IPS-20b (cell line): ENCODE measurements around the gene CYP24A1.

ENCODE experiments used
- H3K27ac ChIP-seq: one replicate; pipeline ENCODE4 v1.5.1; 2013; ENCODE audit warnings: low read length
- H3K27me3 ChIP-seq: 2 replicates; pipeline ENCODE4 v1.6.1; 2013; ENCODE audit warnings: mild to moderate bottlenecking, low read length, inconsistent platforms; ENCODE audit not compliant: insufficient read depth
- H3K36me3 ChIP-seq: 2 replicates; pipeline ENCODE4 v1.6.1; 2013; ENCODE audit warnings: low read depth, mild to moderate bottlenecking, inconsistent platforms, low read length, moderate library complexity; ENCODE audit not compliant: insufficient read depth
- H3K4me1 ChIP-seq: 2 replicates; pipeline ENCODE4 v1.6.1; 2013; ENCODE audit warnings: mild to moderate bottlenecking, control low read depth, inconsistent platforms, low read length, moderate library complexity; ENCODE audit not compliant: insufficient read depth
- H3K4me3 ChIP-seq: 2 replicates; pipeline ENCODE4 v1.5.1; 2013; ENCODE audit warnings: mild to moderate bottlenecking, low read length, inconsistent platforms
- H3K9ac ChIP-seq: 2 replicates; pipeline ENCODE4 v1.6.1; 2013; ENCODE audit warnings: low read depth, mild to moderate bottlenecking, inconsistent platforms, low read length, moderate library complexity
- H3K9me3 ChIP-seq: 2 replicates; pipeline ENCODE4 v1.6.1; 2013; ENCODE audit warnings: mild to moderate bottlenecking, low read depth, low read length, inconsistent platforms; ENCODE audit not compliant: insufficient read depth

Gene CYP24A1

DNA sequence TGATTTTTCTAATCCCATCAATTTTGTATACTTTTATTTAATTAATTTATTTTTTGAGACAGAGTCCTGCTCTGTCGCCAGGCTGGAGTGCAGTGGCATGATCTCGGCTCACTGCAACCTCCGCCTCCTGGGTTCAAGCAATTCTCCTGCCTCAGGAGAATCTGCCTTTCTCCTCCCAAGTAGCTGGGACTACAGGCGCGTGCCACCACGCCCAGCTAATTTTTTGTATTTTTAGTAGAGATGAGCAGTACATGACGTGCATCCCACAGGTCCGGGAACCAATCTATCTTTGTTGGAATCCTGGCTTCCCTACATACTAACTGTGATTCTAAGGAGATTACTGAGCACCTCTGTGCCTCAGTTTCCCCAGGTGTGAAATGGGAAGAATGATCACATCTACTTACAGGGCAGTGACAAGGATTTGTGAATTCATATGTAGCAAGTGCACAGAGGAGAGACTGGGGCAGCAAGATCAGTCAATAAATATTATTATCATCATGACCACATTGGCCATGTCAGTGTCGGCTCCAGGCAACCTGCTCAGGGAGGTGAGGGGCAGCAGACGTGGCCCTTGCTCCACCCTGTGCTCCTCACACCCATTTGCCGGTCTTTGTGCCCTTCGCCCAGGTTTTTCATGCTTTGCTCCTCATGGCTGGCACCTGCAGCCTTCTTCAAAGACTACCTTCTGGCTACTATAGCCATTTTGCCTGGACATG is 22.1 kb downstream of the CYP24A1 start:
- Histone ChIP-seq H3K4me3 (no peak overlapping the region), H3K27ac (no peak overlapping the region), H3K4me1 (peaks cover 3% of the 10 kb centered on the region; the same call in 1 of the 2 replicates), H3K27me3 (no peaks in the 10 kb centered on the region), H3K36me3 (no peaks in the 10 kb centered on the region), H3K9me3 (no peaks in the 10 kb centered on the region), H3K9ac (no peak overlapping the region)

GRCh38 chr20:54151075-54151439 is 22.7 kb downstream of the CYP24A1 start:
- Histone ChIP-seq H3K9me3 (no peaks in the 10 kb centered on the region), H3K27me3 (no peaks in the 10 kb centered on the region), H3K27ac (no peak overlapping the region), H3K4me1 (peaks cover 3% of the 10 kb centered on the region; the same call in 1 of the 2 replicates), H3K9ac (no peak overlapping the region), H3K4me3 (no peak overlapping the region), H3K36me3 (no peaks in the 10 kb centered on the region)

- Histone ChIP-seq H3K4me3 (no peak overlapping the region), H3K4me1 (peaks cover 3% of the 10 kb centered on the region; the same call in 1 of the 2 replicates), H3K9me3 (no peaks in the 10 kb centered on the region), H3K36me3 (no peaks in the 10 kb centered on the region), H3K27ac (no peak overlapping the region), H3K27me3 (no peaks in the 10 kb centered on the region), H3K9ac (no peak overlapping the region)
Observed at GRCh38 chr20:54149765-54150264, 24.0 kb downstream of the CYP24A1 start.

GRCh38 chr20:54148947-54149764 is 24.6 kb downstream of the CYP24A1 start:
- Histone ChIP-seq H3K4me1 (peaks cover 3% of the 10 kb centered on the region; the same call in 1 of the 2 replicates), H3K36me3 (no peaks in the 10 kb centered on the region), H3K9me3 (no peaks in the 10 kb centered on the region), H3K4me3 (no peak overlapping the region), H3K9ac (no peak overlapping the region), H3K27me3 (no peaks in the 10 kb centered on the region), H3K27ac (no peak overlapping the region)

GRCh38 chr20:54146672-54147071 is 27.1 kb downstream of the CYP24A1 start:
- Histone ChIP-seq H3K9ac (no peak overlapping the region), H3K4me1 (peaks cover 3% of the 10 kb centered on the region; the same call in 1 of the 2 replicates), H3K27me3 (no peaks in the 10 kb centered on the region)

GRCh38 chr20:54144847-54145414 is 28.9 kb downstream of the CYP24A1 start:
- H3K36me3 ChIP-seq = no peaks in the 10 kb centered on the region
- peaks cover 3% of the 10 kb centered on the region; the same call in 1 of the 2 replicates for H3K4me1 ChIP-seq

More at GRCh38 chr20:54146672-54147071, 27.1 kb downstream of the CYP24A1 start:
- Histone ChIP-seq H3K36me3 (no peaks in the 10 kb centered on the region), H3K27ac (no peak overlapping the region), H3K9me3 (peaks cover 4% of the 10 kb centered on the region; the same call in 1 of the 2 replicates), H3K4me3 (no peak overlapping the region)

DNA sequence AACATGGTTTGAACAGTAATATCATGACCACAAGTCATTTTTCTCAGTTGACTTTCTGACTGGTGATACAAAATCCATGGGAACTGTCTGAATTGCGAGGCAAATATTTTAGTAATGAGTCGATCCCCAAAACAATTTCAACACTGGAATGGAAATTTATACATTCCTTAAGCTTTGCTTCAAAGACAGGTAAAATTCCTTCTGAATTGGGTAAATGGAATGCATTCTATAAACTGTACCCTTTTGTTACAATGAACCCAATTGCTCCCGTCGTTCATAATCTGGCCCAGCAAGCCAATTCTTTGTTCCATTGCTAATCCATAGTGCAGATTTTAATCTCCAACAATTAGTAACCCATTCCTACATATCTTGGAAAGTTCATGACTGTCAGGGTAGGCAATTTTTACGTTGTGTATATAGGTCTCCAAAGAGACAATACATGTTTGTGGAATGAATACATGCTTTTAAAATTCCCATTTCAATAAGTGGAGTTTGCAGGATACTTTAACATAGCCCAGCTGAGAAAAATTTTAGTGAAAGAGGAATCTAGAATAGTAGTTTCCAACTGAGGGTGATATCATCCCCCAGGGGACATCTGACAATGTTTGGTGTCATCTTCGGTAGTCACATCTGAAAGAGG is 32.7 kb downstream of the CYP24A1 start:
- Histone ChIP-seq H3K4me3 (no peak overlapping the region), H3K27me3 (no peaks in the 10 kb centered on the region), H3K36me3 (no peaks in the 10 kb centered on the region), H3K27ac (no peak overlapping the region), H3K4me1 (no peaks in the 10 kb centered on the region), H3K9me3 (peaks cover 11% of the 10 kb centered on the region; the same call in 1 of the 2 replicates), H3K9ac (no peak overlapping the region)

More at GRCh38 chr20:54144847-54145414, 28.9 kb downstream of the CYP24A1 start:
- no peak overlapping the region for H3K9ac ChIP-seq
- H3K27me3 ChIP-seq = no peaks in the 10 kb centered on the region
- H3K9me3 ChIP-seq = peaks cover 11% of the 10 kb centered on the region; the same call in 1 of the 2 replicates
- no peak overlapping the region for H3K4me3 ChIP-seq
- H3K27ac ChIP-seq = no peak overlapping the region

- Histone ChIP-seq H3K27ac (no peak overlapping the region), H3K4me3 (no peak overlapping the region), H3K27me3 (no peaks in the 10 kb centered on the region), H3K4me1 (no peaks in the 10 kb centered on the region), H3K9ac (no peak overlapping the region), H3K9me3 (peaks cover 11% of the 10 kb centered on the region; the same call in 1 of the 2 replicates), H3K36me3 (no peaks in the 10 kb centered on the region)
Observed at GRCh38 chr20:54140486-54140885, 33.3 kb downstream of the CYP24A1 start.

DNA sequence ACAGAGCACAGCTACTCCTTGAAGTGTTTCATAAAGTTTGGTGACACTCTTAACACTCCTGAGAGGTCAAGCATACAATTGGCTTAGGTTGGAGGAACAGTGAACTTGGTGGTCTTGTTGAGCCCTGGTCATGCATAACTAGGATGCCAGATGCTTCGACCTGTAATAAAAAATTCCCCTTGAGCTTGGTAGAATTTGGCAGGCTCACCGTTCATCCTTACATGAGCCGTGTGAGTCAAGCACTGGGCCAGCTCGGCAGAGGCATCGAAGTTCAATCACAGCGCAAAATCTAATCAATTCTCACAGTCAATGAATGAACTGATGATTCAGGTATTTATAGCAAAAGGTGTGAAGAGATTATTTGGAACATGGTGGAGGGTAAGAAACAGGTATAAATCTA is 33.7 kb downstream of the CYP24A1 start:
- H3K4me3 ChIP-seq = no peak overlapping the region
- no peaks in the 10 kb centered on the region for H3K27me3 ChIP-seq
- no peaks in the 10 kb centered on the region for H3K4me1 ChIP-seq
- no peaks in the 10 kb centered on the region for H3K36me3 ChIP-seq
- H3K9me3 ChIP-seq = peaks cover 11% of the 10 kb centered on the region; the same call in 1 of the 2 replicates
- no peak overlapping the region for H3K27ac ChIP-seq
- no peak overlapping the region for H3K9ac ChIP-seq

DNA sequence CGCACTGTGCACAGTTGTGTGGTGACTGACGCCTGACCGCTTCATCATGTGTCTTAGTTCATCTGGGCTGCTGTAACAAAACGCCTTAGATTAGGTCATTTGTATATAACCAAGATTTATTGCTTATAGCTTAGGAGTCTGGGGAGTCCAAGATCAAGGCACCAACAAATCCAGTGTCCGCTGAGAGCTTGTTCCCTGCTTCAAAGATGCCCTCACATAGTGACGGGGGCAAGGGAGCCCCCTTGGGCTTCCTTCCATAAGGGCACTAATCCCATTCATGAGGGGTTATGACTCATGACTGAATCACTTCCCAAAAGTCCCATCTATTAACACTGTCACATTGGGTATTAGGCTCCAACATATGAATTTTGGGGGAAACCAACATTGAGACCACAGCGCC is 34.6 kb downstream of the CYP24A1 start:
- H3K9me3 ChIP-seq = peaks cover 11% of the 10 kb centered on the region; the same call in 1 of the 2 replicates
- H3K4me1 ChIP-seq = no peaks in the 10 kb centered on the region
- no peaks in the 10 kb centered on the region for H3K36me3 ChIP-seq
- H3K27ac ChIP-seq = no peak overlapping the region
- no peak overlapping the region for H3K9ac ChIP-seq
- H3K27me3 ChIP-seq = no peaks in the 10 kb centered on the region
- H3K4me3 ChIP-seq = no peak overlapping the region

GRCh38 chr20:54138427-54138826 is 35.4 kb downstream of the CYP24A1 start:
- H3K9ac ChIP-seq = no peak overlapping the region
- H3K4me1 ChIP-seq = no peaks in the 10 kb centered on the region; the same call in 1 of the 2 replicates
- no peak overlapping the region for H3K27ac ChIP-seq
- no peaks in the 10 kb centered on the region for H3K36me3 ChIP-seq
- no peak overlapping the region for H3K4me3 ChIP-seq
- H3K9me3 ChIP-seq = peaks cover 11% of the 10 kb centered on the region; the same call in 1 of the 2 replicates
- no peaks in the 10 kb centered on the region for H3K27me3 ChIP-seq
